Activated effector memory CD4-positive, alpha-beta T cell treated with Interleukin-2 at 50 U/mL for 16 hours (primary cell): ENCODE measurements around the gene POT1.
"Not testable (repeated sequence)": the region's sequence is repeated elsewhere in the genome, so short reads cannot be mapped to it uniquely, and the experiment has no call there.

Experiments used
- DNase-seq: peaks from one replicate; pipeline ENCODE4 v3.0.0-alpha.2; 2020

Gene POT1, protein sequence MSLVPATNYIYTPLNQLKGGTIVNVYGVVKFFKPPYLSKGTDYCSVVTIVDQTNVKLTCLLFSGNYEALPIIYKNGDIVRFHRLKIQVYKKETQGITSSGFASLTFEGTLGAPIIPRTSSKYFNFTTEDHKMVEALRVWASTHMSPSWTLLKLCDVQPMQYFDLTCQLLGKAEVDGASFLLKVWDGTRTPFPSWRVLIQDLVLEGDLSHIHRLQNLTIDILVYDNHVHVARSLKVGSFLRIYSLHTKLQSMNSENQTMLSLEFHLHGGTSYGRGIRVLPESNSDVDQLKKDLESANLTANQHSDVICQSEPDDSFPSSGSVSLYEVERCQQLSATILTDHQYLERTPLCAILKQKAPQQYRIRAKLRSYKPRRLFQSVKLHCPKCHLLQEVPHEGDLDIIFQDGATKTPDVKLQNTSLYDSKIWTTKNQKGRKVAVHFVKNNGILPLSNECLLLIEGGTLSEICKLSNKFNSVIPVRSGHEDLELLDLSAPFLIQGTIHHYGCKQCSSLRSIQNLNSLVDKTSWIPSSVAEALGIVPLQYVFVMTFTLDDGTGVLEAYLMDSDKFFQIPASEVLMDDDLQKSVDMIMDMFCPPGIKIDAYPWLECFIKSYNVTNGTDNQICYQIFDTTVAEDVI

DNA sequence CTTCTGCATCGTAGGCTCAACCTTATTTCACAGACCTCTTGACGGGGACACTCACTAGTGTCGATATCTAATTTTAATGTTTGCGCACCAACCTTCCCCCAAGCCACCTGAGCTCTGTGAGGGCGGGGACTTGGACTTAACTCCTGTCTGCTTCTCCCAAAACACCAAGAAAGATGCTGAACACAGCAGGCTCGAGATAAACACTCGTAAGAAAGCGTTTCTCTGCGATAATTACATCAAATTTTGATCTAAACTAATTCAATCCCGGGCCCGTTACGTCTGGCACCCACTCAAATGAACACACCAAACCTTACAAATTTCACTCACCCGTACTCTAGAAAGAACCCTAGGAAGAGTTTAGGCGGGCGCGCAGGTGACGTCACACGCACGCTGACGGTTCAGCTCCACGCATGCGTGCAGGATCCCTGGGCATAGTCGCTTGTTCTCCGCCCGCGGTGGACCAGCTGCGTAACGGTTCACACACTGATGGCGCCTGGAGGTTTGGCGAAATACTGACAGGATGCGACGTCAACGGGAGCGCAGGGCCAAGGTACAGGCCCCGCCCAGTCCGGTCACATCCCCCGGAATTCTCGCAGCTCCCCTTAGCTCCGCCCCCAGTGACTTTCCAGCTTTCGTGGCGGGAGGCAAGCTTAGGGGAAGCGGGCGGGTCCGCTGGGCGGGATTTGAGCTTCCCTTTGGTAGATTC is at the start of gene POT1:
Gene POT1, minus strand, starts transcription at position 359 of the 706 bp plus-strand sequence. CDS start 32,652 bp downstream, outside the sequence.
- DNase-seq: peak; percentile 93

DNA sequence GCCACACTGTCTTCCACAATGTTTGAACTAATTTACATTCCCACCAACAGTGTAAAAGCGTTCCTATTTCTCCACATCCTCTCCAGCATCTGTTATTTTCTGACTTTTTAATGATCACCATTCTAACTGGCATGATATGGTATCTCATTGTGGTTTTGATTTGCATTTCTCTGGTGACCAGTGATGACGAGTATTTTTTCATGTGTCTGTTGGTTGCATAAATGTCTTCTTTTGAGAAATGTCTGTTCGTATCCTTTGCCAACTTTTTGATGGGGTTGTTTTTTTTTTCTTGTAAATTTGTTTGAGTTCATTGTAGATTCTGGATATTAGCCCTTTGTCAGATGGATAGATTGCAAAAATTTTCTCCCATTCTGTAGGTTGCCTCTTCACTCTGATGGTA is 45.5 kb upstream of the POT1 start:
- DNase-seq: not testable (repeated sequence)

DNA sequence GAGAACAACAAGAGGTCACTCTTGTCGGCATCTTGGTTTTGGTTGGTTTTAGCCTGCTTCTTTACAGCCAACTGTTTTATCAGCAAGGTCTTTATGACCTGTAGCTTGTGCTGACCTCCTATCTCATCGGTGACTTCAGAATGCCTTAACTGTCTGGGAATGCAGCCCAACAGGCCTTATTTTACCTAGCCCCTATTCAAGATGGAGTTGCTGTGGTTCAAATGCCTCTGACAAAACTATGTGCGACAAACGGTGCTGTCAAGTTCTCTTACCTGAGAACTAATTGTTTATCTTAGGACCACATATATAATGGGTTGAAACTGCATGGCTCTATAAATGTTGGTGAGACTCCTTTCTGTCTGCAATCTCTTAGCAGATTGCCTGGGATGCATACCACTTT is 35.9 kb upstream of the POT1 start:
- no peak for DNase-seq

GRCh38 chr7:124959676-124960075 is 30.1 kb upstream of the POT1 start:
- no peak for DNase-seq

DNA sequence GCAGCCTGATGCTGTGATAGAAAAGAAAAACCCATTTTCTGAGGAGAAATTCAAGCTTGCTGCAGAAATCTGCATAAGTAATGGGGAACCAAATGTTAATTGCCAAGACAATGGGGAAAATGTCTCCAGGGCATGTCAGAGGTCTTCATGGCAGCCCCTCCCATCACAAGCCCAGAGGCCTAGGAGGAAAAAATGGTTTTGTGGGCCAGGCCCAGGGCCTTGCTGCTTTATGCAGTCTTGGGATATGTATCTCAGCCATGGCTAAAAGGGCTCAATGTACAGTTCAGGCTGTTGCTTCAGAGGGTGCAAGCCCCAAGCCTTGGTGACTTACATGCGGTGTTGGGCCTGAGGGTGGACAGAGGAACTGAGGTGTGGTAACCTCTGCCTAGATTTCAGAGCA is 28.3 kb upstream of the POT1 start:
- not testable (repeated sequence) for DNase-seq

DNA sequence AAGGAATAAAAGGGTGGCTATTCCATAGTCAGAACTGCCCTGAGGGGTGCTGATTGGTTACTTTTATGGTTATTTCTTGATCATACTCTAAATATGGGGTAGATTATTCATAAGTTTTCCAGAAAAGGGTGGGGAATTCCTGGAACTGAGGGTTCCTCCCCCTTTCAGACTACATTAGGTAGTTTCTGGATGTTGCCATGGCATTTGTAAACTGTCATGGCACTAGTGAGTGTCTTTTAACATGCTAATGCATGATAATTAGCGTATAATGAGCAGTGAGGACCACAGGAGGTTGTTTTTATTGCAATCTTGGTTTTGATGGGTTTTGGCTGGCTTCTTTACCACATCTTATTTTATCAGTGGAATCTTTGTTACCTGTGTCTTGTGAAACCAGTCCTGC is 26.5 kb upstream of the POT1 start:
- DNase-seq: no peak

GRCh38 chr7:124954790-124955189 is 25.2 kb upstream of the POT1 start:
- no peak for DNase-seq

DNA sequence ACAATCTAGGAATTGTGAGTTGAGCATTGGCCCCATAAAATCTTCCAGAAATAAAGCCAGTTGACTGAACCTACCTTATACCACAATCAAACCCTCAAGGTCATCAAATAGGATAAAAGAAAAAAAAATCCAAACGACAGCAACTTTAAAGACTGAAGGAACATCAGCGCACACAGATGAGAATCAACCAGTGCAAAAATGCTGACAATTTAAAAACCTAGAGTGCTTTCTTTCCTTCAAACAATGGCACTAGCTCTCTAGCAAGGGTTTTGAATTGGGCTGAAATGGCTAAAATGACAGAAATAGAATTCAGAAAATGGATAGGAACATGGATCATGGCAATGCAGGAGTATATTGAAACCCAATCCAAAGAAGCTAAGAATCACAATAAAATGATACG is 16.1 kb upstream of the POT1 start:
- DNase-seq: no peak

GRCh38 chr7:124943472-124943871 is 13.8 kb upstream of the POT1 start:
- no peak for DNase-seq

DNA sequence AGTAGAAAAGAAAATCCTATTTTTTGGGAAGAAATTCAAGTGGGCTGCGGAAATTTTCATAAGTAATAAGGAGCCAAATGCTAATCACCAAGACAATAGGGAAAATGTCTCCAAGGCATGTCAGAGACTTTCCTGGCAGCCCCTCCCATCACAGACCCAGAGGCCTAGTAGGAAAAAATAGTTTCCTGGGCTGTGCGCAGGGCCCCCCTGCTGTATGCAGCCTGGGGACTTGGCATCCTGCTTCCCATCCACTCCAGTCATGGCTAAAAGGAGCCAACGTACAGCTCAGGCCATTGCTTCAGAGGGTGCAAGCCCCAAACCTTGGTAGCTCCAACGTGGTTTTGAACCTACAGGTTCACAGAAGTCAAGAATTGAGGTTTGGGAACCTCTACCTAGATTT is 12.8 kb upstream of the POT1 start:
- no peak for DNase-seq

- no peak for DNase-seq
Observed at GRCh38 chr7:124940306-124940705, 10.7 kb upstream of the POT1 start.

GRCh38 chr7:124938128-124938527 is 8.5 kb upstream of the POT1 start:
- DNase-seq: no peak

- no peak for DNase-seq
Observed at GRCh38 chr7:124937076-124937475, 7.5 kb upstream of the POT1 start.

- DNase-seq: no peak
Observed at GRCh38 chr7:124934841-124935240, 5.2 kb upstream of the POT1 start.

DNA sequence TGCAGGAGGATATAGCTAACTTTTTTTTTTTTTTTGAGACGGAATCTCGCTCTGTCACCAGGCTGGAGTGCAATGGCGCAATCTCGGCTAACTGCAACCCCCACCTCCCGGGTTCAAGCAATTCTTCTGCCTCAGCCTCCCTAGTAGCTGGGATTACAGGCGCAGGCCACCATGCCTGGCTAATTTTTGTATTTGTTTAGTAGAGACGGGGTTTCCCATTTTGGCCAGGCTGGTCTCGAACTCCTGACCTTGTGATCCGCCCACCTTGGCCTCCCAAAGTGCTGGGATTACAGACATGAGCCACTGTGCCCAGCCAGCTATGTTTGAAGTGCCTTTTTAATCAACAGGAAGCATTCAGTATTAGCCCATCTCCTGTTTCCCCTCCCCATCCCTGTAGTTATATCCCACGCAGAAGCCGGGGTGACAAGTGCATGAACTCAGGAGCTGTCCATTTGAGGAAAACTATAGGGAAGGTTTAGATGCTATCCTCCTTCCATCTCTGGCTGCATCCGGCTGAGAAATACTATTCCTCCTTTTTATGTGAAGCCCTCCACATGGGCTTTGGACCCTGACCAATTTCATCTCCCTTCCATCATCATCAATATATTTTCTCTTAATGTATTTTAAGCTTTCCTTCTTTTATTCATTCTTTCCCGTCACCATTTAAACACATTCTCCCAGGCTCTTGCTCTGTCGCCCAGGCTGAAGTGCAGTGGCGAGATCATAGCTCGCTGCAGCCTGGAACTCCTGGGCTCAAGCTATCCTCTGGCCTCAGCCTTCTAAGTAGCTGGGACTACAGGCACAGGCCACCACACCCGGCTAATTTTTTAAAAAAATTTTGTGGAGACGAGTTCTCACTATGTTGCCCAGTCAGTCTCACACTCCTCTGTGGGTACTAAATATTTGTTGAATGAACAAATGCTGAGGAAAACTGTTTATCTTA is 1.3 kb upstream of the POT1 start:
- no peak for DNase-seq

GRCh38 chr7:124930173-124930623 is 573 bp upstream of the POT1 start:
- DNase-seq: no peak

DNA sequence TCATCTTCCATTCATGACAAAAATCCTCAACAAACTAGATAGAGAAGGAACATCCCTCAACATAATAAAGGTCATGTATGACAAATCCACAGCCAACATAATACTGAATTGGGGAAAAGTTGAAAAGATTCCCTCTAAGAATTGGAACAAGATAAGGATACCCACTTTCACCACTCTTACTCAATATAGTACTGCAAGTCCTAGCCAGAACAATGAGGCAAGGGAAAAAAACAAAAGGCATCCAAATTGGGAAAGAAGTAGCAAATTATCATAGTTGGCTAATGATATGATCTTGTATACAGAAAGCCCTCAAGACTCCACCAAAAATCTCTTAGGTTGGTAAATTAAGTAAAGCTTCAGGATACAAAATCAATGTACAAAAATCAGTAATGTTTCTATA is 4.7 kb downstream of the POT1 start:
- no peak for DNase-seq

DNA sequence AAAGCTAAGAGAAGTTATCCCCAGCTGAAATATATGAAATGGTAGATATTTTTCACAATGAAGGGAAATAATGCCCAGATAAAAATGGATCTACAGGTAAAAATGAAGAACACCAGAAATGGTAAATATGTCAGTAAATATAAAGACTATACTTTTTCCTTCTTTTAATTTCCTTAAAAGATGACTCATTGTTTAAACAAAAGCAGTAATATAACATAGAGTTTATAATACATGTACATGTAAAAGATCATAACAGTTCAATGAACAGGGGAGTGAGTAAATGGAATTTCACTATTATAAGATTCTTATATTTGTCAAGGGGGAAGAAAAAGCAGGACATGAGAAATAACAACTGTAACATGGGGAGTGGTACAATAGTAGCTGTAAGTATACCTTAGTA is 7.4 kb downstream of the POT1 start:
- DNase-seq: no peak

- DNase-seq: no peak
Observed at GRCh38 chr7:124919841-124920240, 9.8 kb downstream of the POT1 start.

DNA sequence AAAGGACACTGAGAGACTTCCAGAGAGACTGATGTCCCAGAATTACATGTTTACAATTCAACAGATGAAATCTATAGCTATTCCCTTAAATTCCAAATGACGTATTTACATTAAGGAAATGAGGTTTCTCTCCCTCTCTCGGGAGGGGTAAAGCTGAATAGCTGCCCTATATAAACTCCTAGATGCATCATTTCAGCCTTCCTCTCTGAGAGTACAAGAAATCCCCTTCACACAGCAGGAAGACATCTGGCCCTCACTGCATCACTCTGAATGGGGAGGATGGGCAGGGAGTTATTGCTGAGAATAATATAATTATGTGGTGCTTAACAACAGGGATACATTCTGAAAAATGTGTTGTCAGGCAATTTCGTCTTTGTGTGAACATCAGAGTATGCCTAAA is 11.0 kb downstream of the POT1 start:
- DNase-seq: no peak

- no peak for DNase-seq
Observed at GRCh38 chr7:124915242-124915641, 14.4 kb downstream of the POT1 start.

- DNase-seq: no peak
Observed at GRCh38 chr7:124914298-124914697, 15.3 kb downstream of the POT1 start.

- no peak for DNase-seq
Observed at GRCh38 chr7:124912972-124913371, 16.7 kb downstream of the POT1 start.
